Iris pigment epithelial cell (primary cell): ENCODE measurements around the gene CFH.
"Not testable (repeated sequence)": the region's sequence is repeated elsewhere in the genome, so short reads cannot be mapped to it uniquely, and the experiment has no call there.

Source experiments
- DNase-seq: peaks from one replicate; pipeline ENCODE4 v3.0.0-alpha.2; 2011; ENCODE audit warnings: low read depth

CFH gene

GRCh38 chr1:196765019-196765740, 113.3 kb downstream of the CFH start:
- not testable (repeated sequence) for DNase-seq

- DNase-seq: not testable (repeated sequence)
Measured at GRCh38 chr1:196769823-196770222, 118.0 kb downstream of the CFH start.

- DNase-seq: no peak
Measured at GRCh38 chr1:196773713-196774112, 121.9 kb downstream of the CFH start.

- DNase-seq: no peak
Measured at GRCh38 chr1:196774175-196774574, 122.3 kb downstream of the CFH start.

GRCh38 chr1:196774603-196775002, 122.8 kb downstream of the CFH start, which contains the start of gene CFHR3:
Gene CFHR3 (plus strand): TSS chr1:196774840. CDS start chr1:196774887, 47 bp downstream.
- no peak for DNase-seq

- DNase-seq: no peak
Measured at GRCh38 chr1:196777603-196778002, 125.8 kb downstream of the CFH start.

GRCh38 chr1:196779093-196779492, 127.2 kb downstream of the CFH start:
- DNase-seq: no peak

- DNase-seq: not testable (repeated sequence)
Measured at GRCh38 chr1:196791252-196791651, 139.4 kb downstream of the CFH start.

- not testable (repeated sequence) for DNase-seq
Measured at GRCh38 chr1:196794103-196794502, 142.3 kb downstream of the CFH start.
